ENCODE results near the gene CCN5. TPM values are rescaled to one million over a fixed set of nuclear protein-coding genes. Genes with fewer than 3 reads are reported as not detected.

Gene CCN5
- total and polyA plus RNA-seq, 2 of the 13 experiments (the other 11 are each of a cell fraction or from before 2014, with no cell fraction given) = 0.12 TPM; not detected in 1

GRCh38 chr20:44716309-44717106, 1.3 kb downstream of the CCN5 start:
- in situ Hi-C loops (cut with HindIII; ENCODE audit: extremely low pct_ligation_motif_present, low pct_unique_long_range_greater_than_20kb) = no loop called here
- CTCF ChIA-PET (ENCODE audit: low intra/inter-chr PET ratio, low total read pairs) = no interaction called here

More at GRCh38 chr20:44716309-44717106, 1.3 kb downstream of the CCN5 start:
- TF ChIP-seq, protein P1, sequence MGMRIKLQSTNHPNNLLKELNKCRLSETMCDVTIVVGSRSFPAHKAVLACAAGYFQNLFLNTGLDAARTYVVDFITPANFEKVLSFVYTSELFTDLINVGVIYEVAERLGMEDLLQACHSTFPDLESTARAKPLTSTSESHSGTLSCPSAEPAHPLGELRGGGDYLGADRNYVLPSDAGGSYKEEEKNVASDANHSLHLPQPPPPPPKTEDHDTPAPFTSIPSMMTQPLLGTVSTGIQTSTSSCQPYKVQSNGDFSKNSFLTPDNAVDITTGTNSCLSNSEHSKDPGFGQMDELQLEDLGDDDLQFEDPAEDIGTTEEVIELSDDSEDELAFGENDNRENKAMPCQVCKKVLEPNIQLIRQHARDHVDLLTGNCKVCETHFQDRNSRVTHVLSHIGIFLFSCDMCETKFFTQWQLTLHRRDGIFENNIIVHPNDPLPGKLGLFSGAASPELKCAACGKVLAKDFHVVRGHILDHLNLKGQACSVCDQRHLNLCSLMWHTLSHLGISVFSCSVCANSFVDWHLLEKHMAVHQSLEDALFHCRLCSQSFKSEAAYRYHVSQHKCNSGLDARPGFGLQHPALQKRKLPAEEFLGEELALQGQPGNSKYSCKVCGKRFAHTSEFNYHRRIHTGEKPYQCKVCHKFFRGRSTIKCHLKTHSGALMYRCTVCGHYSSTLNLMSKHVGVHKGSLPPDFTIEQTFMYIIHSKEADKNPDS (CRISPR knock-in tag; IDR thresholded peaks at IDR 0.05) = no peak
- TF ChIP-seq JARID2 (CRISPR knock-in tag; IDR thresholded peaks at IDR 0.05; ENCODE audit: insufficient replicate concordance) = no peak
- no peak for TF ChIP-seq HNRNPK (IDR thresholded peaks at IDR 0.05; ENCODE audit: low read depth, low read length, poor library complexity, severe bottlenecking)
- no peak for TF ChIP-seq CBX1 (IDR thresholded peaks at IDR 0.05; ENCODE audit: low read depth)
- TF ChIP-seq AGO2 (optimal IDR thresholded peaks at IDR 0.05; ENCODE audit: low read depth, low read length) = no peak
- TF ChIP-seq NFE2L2 (IDR thresholded peaks at IDR 0.05; ENCODE audit: low read length) = no peak
- no peak for TF ChIP-seq NFKB2 (CRISPR knock-in tag; IDR thresholded peaks at IDR 0.05; ENCODE audit: borderline replicate concordance)
- no peak for TF ChIP-seq ARNTL (CRISPR knock-in tag; IDR thresholded peaks at IDR 0.05)
- TF ChIP-seq, protein P2, sequence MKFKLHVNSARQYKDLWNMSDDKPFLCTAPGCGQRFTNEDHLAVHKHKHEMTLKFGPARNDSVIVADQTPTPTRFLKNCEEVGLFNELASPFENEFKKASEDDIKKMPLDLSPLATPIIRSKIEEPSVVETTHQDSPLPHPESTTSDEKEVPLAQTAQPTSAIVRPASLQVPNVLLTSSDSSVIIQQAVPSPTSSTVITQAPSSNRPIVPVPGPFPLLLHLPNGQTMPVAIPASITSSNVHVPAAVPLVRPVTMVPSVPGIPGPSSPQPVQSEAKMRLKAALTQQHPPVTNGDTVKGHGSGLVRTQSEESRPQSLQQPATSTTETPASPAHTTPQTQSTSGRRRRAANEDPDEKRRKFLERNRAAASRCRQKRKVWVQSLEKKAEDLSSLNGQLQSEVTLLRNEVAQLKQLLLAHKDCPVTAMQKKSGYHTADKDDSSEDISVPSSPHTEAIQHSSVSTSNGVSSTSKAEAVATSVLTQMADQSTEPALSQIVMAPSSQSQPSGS (CRISPR knock-in tag; IDR thresholded peaks at IDR 0.05) = no peak
- no peak for TF ChIP-seq NCOR1 (IDR thresholded peaks at IDR 0.05; ENCODE audit: borderline replicate concordance, low read length)
- TF ChIP-seq SIN3A (IDR thresholded peaks at IDR 0.05; ENCODE audit: borderline replicate concordance, low read depth, low read length) = no peak
- DNase-seq (ENCODE audit: low spot score) (no peak), ATAC-seq (no peak), FAIRE-seq (no peak)
- WGBS (ENCODE audit: low lambda C conversion rate) = 46% methylated on average over 10 of the region's 13 CpGs
- no peaks in the 10 kb centered on the region for H3K79me2 ChIP-seq (ENCODE audit: insufficient read depth, low read length)
- no peaks in the 10 kb centered on the region for H3K9me3 ChIP-seq (ENCODE audit: low read length)
- intact Hi-C loops (cut with micrococcal nuclease; ENCODE audit: unreplicated experiment) = no loop called here
- H2AFZ ChIP-seq (ENCODE audit: low read length) = no peak overlapping the region
- no peak overlapping the region for H3K27ac ChIP-seq (ENCODE audit: extremely low read length, insufficient read depth, low read length)
- H3K9ac ChIP-seq (ENCODE audit: insufficient read depth, low read depth, low read length) = no peak overlapping the region
- no peak overlapping the region for H3K4me3 ChIP-seq (replicated peaks in 1 of 3; ENCODE audit: insufficient read depth in 1 of 3, low read depth in 2 of 3, low read length in 3 of 3)
- no peaks in the 10 kb centered on the region for H3K36me3 ChIP-seq (replicated peaks in 1 of 2; ENCODE audit: control insufficient read depth in 1 of 2, insufficient read depth in 2 of 2, low read length in 2 of 2)
- H3K4me1 ChIP-seq (ENCODE audit: insufficient read depth, low read length) = peaks cover 21% of the 10 kb centered on the region
- H4K20me1 ChIP-seq (ENCODE audit: insufficient read depth, low read length) = no peaks in the 10 kb centered on the region
- H3K27me3 ChIP-seq (ENCODE audit: control insufficient read depth in 1 of 2, insufficient read depth in 2 of 2, low read length in 2 of 2) = peaks cover 5 to 37% of the 10 kb centered on the region in 2 experiments; a peak in 2 of 5 replicates
- POLR2A ChIA-PET = no interaction called here
- no TSS peak for BruUV-seq (replicated peaks)
- no peak overlapping the region for H3K4me2 ChIP-seq (ENCODE audit: low read depth, low read length)
